HL-60/S4 treated with retinoic acid at 250 ng/mL for 4 days and 3 days (cell line): ENCODE results near the gene DGKI.
"Not testable (repeated sequence)": the region's sequence is repeated elsewhere in the genome, so short reads cannot be mapped to it uniquely, and the experiment has no call there.

Experiments
- in situ Hi-C: fragments of 300-500 bp; cut with MboI; formaldehyde crosslinking; loops from 2 replicates; pipeline ENCODE4 v1.7.0; 2022; ENCODE audit warnings: low sequenced_read_pairs

DGKI gene

DNA sequence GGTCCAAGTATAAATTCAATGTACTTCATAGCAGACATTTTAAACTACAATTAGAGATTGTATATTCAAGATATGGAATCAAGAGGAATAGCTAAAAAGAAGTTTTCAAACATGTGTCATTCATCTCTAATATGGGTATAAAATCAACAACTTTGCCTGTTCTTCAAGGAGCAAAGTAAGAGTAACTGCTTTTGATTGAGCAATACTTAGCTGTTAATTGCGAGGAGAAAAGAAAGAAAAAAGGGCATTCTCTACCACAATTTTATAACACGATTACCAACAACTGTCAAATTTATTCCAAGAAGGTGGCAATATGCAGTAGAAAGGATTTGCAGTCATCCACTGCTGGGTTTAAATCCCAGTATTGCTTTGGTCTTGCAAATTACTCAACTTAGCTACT is 356.9 kb downstream of the DGKI start:
- in situ Hi-C loops = no loop called here

DNA sequence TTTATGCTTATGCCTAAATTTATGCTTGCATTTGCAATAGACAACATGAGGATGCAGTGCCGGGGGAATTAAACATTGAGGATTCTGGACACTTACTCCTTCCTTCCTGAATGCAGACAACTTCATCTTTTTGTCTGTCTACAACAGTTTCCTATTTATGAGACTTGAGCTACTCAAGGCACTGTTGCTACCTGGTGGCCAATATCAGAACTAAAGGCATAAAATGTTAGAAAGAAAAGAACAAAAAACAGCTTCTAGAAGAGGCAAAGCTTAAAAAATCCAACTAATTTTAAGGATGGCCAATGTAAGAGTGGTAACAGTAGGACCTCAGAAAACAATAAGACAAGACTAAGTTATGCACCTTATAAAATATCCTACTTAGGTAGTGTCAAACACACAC is 358.7 kb downstream of the DGKI start:
- in situ Hi-C loops = no loop called here

- in situ Hi-C loops = no loop called here
Observed at GRCh38 chr7:137485818-137486217, 361.0 kb downstream of the DGKI start.

DNA sequence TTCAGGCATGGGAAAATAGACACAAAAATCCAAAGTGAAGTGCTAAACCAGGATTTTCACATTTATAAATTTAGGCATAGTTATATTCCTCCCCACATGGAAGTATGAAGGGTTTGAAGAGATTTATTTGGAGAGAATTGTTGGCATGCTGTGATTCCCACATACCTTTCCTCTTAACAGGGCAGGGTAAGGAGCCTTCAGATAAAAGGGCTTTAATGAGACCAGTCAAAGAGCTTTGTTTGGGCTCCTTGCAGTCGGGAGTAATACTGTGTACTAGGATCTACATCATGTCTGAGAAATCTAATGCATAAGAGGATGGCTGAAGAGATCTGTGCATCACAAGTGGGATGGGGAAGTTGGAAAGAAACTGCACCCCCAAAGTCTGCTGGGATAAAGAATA is 362.4 kb downstream of the DGKI start:
- in situ Hi-C loops = no loop called here

- in situ Hi-C loops = no loop called here
Observed at GRCh38 chr7:137482466-137482865, 364.3 kb downstream of the DGKI start.

DNA sequence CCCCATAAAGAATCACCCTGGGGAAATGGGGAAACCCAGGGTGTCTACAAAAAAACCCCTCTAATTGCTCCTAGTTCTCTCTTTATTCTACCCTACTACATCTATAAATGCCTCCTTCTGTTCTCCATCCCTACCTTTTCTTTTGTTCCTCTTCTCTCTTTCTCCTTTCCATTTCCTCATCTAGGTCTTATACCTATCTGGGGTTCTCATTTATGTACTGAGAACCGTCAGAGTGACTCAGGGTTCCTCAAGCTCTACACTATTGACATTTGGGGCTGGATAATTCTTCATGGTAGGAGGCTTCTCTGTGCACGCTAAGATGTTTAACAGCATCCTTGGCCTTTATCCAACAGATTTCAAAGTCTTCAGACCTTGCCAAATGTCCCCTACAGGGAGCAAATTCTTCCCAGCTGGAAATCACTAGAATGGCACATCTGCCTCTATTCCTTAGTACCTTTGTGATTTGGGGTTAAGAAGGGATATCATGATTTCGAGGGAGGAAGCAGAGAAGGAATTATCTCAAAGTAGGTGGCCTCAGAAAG is 365.9 kb downstream of the DGKI start:
- in situ Hi-C loops = no loop called here

DNA sequence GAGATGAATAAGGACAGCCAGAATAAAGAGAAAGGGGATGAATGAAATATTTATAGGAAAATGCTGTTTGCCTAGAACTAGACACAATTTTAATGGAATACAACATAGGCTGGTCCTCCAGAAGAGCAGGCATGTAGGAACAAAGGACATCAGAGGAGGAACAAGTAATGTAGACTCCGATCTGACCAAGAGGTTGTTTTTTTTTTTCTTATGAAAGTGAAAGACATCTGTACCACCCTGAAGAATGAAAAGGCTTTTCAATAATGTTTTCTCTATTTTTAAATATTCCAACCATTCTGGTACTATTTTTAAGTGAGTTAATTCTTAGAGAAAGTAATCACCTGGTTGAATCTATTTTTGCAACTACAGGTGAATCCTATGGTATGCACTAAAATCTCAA is 366.4 kb downstream of the DGKI start:
- in situ Hi-C loops = no loop called here

DNA sequence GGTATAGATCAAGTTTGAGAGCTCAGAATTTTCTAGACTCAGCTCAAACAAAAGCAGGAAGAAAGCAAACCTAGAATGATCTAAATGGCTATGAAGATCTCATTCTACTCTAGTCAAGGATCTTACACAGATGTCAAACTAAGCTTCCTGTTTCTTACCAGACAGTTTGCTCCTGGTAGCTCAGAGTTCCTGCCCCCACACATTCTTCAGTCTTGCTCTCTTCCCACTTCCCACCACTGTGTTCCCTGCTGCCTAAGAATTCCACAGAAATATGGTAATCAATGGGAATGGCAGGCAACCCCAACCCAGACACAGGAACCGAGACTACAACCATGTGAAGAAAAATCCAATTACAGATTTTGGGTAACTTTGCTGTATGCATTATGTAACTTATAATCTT is 369.8 kb downstream of the DGKI start:
- in situ Hi-C loops = no loop called here

- in situ Hi-C loops = no loop called here
Observed at GRCh38 chr7:137475966-137476365, 370.8 kb downstream of the DGKI start.

DNA sequence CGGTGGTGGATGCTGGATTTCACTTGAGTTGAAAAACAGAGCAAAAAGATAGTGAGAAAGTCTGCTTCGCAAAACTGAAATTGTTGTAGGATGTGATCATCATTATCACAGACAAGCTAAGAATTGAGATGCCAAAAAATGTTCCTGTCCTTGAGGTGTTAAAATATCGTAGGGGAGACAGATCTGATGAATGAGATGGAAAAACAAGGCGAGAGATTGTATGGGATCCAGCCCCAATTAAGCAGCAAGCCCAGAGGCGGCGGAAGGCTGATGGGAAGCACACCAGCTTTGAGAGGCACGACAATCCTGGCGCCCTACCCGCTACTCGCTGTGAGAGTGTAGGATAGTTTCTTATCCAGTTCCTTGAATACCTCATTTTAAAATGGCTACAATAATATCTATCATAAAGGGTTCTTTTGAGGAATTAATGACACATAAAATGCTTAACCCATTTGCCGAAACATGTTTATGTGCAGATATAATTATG is 372.2 kb downstream of the DGKI start:
- in situ Hi-C loops = no loop called here

GRCh38 chr7:137471128-137471527 is 375.6 kb downstream of the DGKI start:
- in situ Hi-C loops = no loop called here

GRCh38 chr7:137469858-137470257 is 376.9 kb downstream of the DGKI start:
- in situ Hi-C loops = no loop called here

GRCh38 chr7:137469191-137469811 is 377.5 kb downstream of the DGKI start:
- in situ Hi-C loops = no loop called here

GRCh38 chr7:137462847-137463246 is 383.9 kb downstream of the DGKI start:
- in situ Hi-C loops = no loop called here

DNA sequence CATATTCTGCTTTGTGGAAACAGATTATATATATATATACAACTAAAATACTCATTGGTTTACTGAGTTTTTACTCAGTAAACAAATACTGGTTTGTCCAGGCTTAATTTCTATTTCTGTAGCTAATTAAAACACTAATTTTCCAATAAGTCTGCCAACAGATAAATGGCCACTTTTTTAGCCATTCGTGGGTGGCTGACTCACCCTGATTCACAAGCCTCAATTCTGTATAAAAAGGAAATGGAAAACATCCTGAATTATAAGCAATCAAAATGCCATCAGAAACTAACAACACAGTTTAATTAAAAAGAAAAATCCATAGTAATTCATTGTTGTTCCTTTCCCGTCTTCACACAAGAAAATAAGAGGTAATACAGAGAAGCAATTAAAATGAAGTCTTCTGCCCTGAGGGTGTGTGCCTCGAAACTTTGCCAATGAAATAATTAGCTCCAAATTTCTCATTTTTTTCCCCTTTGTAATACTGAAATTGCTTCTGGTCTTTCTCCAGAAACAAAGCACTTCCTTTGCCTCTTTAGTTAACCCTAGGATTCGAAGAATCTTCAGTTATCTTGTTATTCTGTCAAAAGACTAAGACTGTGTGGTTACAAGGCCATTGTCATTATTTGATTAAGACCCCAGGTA is 384.6 kb downstream of the DGKI start:
- in situ Hi-C loops = no loop called here

GRCh38 chr7:137458399-137458798 is 388.4 kb downstream of the DGKI start:
- in situ Hi-C loops = no loop called here

DNA sequence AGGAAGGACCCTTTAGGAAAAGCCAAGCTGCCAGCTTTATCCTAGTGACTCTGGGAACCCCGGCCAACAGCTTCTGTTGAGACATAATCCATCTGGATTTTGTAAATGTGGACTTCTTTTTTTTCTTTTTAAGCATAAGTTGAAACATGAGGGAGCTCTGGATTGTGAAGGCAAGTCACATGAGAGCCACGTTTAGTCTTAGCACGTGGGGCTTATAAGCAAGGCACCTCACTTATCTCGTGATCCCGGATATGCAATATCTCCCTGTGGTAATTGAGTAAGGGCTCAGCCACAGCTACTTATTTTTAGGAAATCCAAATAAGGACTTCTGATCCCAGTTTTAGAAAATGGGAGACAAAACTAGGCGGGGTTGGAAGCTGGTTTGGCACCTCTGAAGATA is 392.0 kb downstream of the DGKI start:
- in situ Hi-C loops = no loop called here

GRCh38 chr7:137454246-137454724 is 392.5 kb downstream of the DGKI start:
- in situ Hi-C loops = no loop called here

- in situ Hi-C loops = no loop called here
Observed at GRCh38 chr7:137453356-137453755, 393.4 kb downstream of the DGKI start.

DNA sequence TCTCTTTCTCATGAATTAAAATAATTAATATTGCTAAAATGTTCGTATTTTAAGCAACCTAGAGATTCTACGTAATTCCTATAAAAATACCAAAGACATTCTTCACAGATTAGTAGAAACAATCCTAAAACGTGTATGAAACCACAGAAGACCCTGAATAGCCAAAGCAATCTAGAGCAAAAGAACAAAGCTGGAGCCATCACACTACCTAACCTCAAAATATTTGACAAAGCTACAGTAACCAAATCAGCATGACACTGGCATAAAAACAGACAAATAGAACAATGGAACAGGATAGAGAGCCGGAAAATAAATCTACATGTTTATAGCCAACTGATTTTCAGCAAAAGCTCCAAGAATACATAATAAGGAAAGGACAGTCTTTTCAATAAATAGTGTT is 397.8 kb downstream of the DGKI start:
- in situ Hi-C loops = no loop called here

DNA sequence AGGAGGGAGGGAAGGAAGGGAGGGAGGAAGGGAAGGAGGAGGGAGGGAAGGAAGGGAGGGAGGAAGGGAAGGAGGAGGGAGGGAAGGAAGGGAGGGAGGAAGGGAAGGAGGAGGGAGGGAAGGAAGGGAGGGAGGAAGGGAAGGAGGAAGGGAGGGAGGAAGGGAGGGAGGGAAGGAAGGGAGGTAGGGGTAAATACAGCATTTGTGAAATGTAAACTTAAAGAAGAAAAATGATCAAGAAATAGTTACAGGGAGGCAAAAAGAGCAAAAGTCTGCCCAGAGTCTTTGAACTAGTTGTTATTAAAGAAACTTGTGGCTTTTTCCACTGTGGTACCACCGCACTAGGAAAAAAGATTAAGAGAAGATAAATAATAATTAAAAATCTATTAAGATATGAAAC is 398.2 kb downstream of the DGKI start:
- in situ Hi-C loops = not testable (repeated sequence)

DNA sequence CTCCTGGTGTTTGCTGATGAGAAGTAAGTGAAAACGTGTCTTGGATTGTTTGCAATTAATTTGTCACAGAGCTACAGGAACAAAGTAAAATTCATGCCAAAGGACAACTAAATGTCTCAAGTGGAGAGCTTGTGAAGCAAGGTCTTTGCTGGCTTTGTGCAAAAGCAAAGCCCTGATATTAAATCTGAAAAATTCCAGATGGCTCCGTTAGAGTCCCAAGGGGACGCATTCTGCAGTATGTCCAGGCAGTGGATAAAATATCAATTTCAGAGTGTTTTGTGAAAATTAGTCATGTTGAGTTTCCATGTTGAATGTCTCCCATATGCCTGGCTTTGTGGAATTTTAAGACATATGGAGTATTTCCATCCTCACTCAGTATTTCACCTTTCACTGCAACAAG is 400.7 kb downstream of the DGKI start:
- in situ Hi-C loops = no loop called here
